ENCODE measurements around the gene LPP.

Gene LPP

DNA sequence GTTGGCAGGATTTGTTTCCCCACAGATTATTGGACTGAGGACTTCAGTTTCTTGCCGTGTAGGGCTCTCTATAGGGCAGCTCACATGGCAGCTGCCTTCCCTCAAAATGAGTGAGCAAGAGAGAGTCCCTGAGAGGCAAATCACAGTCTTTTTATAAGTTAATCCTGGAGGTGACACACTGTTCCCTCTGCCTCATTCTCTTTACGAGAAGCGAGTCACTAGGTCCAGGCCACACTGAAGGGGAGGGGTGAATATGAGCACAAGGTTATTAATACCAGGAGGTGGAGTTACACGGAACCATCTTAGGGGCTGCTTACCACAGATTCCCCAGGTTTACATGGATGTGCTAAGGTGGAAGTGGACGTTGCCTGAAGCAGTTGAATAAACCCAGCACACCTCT, 77.0 kb downstream of the LPP start:
- DNase-seq, result no peak

- no peak for DNase-seq
Measured at GRCh38 chr3:188231456-188231855, 77.5 kb downstream of the LPP start.

DNA sequence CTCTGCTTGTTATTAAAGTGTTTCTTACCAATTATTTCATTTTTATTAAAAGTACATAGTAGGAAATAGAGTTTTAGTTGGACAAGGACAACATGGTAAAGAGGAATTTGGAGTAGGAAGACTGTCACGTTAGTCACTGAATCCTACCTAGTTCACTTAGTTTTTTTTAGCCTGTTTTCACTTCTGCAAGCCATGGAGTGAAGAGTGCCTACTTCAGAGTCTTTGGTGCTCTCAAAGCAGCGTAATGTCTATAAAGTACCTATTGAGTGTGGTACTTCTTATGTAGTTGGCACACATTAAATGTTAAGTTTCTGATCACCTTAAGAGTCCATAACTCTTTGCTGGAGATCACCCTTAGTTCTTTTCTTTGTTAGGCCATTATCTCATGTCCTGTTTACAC, 78.7 kb downstream of the LPP start:
- peak; percentile 92 for DNase-seq

- DNase-seq, result no peak
Measured at GRCh38 chr3:188233320-188233719, 79.4 kb downstream of the LPP start.

- no peak for DNase-seq
Measured at GRCh38 chr3:188234132-188234531, 80.2 kb downstream of the LPP start.

- DNase-seq, result peak; percentile 26
Measured at GRCh38 chr3:188236271-188236670, 82.3 kb downstream of the LPP start.

GRCh38 chr3:188239035-188239434, 85.1 kb downstream of the LPP start:
- peak; percentile 47 for DNase-seq

GRCh38 chr3:188239577-188239976, 85.6 kb downstream of the LPP start:
- no peak for DNase-seq

DNA sequence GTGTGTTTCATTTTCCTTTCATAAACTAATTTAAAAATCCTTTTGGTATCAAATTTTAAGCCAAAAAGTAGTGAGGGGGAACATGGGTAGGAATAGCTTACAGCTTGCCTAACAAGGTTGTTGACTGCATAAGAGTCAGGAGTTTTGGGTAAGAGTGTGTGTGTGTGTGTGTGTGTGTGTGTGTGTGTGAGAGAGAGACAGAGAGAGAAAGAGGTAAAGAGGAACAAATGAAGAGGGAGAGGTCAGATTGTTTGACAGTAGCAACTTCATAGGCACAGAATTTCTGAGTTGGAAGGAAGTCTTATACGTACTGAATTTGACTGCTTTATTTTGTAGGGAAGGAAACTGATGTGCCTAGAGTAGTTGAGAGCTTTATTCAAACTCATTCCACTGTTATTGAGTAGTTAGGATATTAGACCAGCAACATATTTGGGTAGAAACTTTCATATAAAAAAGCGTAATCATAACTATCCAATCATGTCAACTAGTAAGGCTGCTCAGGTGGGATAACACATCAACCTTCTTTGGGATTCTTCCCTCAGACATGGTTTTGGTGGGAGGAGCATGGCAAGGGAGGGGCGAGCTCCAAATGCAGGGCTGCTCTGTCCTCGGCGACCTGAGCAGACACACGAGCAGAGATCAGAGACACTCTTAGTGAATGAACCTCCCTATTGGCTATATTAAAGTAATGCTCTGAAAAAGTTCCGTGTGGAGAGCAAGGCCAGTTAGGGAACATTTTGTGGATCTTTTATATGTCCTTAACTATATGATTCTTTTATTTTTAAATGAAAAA, 86.4 kb downstream of the LPP start:
- no peak for DNase-seq

DNA sequence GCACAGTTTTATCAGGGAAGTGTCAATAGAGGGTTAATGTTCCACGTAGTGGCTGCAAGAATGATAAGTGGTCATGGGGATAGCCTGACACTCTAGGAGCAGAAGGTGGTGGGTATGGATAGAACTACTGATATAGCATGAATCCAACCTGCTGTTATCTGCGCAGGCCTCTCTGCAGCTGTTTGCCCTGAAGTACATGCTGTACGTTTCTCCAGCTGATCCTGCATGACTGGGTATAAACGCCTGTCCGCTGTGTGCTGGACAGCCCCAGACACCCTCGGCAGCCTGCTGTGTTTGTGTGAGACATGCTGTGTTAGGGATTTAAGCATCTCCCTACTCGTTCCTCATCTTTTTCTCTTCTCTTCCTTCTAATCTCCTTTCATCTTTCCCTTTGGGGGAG, 87.1 kb downstream of the LPP start:
- DNase-seq, result no peak

DNA sequence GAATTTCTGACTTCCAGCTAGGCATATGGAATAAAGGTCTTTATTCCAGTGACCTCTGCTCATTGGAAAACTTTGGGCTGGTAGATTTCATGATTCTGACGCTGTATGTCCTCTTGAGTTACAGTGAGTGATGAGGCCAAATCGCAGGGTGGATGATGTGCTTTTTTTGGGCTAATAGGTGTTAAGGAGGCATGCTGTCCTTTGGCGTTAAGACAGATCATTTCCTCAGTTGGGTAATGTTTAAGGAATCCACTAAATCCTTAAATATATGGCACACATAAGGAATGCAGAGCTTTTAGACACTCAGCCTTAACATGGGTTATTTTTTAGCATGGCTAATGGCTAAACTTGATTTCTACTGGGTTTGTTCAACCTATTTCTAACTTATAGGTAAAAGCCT, 87.9 kb downstream of the LPP start:
- DNase-seq, result no peak

- DNase-seq, result no peak
Measured at GRCh38 chr3:188242436-188243123, 88.6 kb downstream of the LPP start.

DNA sequence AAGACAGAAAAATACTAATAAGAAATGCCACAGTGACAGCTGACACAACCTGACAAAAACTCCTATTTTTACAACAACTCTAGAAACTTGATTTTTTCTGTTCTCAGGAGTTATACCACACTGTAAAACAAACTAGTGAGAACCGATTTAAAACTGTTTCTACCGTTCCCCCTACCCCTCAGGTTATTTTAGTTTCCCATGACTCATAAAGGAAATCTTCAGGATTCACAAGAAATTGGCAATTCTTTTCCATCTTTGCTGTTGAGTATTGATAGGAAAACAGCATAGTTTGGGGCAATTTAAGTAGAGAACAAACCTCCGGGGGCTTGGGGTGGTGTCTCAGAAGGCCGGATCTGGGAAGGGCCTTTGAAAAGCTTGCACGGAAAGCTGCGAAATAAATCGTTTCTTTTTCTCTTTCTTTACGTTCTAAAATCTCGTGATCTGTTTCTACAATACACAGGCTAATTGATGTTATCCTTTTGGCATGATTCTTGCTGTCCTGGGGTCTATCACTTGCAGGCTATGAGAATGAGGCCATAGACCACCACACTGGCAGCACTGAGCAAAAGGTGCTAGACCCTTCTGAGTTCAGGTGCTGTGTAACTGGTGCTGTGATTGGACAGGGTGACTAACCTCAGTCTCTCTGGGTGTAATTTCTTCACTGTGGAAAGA, 89.3 kb downstream of the LPP start:
- DNase-seq, result no peak

DNA sequence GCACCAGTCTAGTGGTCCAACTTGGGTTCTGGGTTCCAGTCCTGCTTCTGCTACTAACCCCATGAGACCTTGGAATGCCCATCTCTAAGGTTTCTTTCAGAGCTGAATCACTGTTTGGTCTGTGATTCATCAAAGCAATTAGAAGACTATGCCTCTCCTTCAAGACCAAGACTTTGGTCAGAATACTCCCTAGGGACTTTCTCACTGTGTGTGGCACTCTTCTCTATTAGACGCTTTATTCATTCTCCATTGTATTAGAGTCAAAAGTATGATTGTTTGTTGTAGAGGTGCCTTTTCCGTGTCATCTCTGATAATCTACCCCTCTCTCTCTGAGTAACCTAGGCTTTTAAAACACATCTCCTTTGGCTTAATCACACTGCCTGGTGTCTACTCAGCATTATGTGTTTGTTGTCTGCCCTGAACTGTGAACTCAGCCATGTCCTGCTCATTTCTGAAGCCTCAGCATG, 90.5 kb downstream of the LPP start:
- no peak for DNase-seq

DNA sequence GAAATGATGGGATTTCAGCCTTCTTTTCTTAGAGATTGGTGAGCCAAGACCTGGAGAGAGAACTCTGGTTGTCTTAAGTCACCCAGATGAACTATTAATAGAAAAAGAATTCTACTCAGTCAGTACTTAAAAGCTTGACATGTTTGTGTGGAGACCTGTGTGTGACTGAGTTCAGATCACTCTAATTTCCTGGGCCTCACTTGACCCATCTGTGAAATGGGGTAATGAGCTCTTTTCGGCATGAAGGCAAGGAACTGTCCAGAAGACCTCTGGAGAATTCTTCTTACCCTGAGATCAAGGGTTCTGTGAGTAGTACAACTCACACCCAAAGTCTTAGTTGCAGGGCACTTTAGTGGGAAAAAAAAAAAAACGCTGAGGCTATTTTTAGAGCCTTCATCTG, 92.9 kb downstream of the LPP start:
- no peak for DNase-seq

GRCh38 chr3:188248036-188248561, 94.1 kb downstream of the LPP start:
- no peak for DNase-seq

DNA sequence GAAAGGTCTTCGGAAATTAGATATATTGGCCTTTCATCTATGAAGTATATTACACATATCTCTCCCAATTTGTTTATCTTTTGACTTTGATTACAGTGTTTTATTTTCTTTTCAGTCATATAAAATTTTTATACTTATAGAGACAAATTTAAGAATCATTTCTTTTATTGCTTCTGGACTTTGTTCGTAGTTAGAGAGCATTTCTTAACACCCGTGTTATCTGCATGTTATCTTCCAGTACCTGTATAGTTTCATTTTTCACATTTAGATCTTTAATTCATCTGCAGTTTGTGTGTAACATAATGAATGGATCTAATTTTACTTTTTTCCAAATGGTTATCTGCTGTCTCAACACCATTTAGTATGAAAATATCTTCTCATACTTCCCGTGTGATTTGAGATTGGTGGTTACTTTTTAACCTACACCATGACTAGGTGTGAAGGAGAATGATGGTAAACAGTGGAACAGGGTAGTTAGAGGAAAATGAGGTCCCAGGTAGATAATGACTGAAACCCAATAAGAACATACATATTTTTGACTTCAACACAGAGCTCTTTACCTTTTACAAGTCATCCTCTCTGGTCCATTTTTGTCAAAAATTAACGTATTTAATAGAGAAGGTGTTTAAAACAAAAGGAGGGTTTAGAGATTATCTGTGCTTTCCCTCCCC, 99.3 kb downstream of the LPP start:
- DNase-seq, result no peak

- DNase-seq, result no peak
Measured at GRCh38 chr3:188253800-188254452, 100.0 kb downstream of the LPP start.

DNA sequence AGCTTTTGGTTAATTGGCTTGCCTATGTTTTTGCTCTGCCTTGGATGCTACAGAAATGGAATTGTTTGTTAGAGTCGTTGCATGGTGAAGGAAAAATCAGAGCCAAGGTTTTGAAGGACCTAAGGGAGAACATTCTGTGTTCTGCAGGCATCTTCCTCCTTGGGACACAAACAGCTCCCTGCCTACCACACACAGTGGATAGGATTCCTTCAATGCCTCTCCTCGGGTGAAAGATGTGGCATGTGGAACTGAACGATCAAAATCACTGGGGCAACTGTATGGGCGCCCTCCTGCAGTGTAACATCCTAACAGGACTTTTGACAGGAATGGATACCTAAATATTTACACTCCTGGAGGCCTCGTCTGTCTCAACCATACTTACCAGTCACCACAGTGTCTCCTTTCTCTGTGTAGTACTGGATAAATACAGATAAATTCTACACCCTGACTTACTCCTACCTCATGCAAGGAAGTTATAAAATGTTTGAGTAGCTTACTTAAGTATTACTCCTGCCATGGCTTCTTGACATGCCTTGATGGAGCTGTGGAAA, 100.6 kb downstream of the LPP start:
- DNase-seq, result no peak

GRCh38 chr3:188255190-188255589, 101.2 kb downstream of the LPP start:
- no peak for DNase-seq

DNA sequence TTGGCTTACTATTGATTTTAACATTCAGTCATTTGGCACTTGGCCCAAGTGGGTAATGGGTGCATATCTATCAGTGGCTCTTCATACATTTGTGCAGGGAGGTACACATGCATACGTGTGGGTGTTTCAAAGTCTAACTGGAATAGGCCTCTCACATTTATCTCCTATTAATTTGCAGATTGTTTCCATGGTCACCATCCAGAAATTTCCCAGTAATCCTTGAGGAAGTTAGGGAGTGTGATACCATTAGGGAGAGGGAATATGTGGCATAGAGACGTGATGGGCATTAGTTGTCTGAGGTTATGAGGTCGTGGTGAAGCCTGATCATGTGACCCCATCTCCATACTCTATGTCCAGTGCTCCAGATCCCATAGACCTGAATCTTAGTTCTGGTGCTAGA, 102.8 kb downstream of the LPP start:
- no peak for DNase-seq

- no peak for DNase-seq
Measured at GRCh38 chr3:188257384-188258026, 103.5 kb downstream of the LPP start.

All from DMS79 treated with DMSO at 0.1 percent for 48 hours (cell line).